ENCODE measurements around the gene GON7. TPM values are rescaled to one million over a fixed set of nuclear protein-coding genes. Genes with fewer than 3 reads are reported as not detected.

Gene GON7
- total RNA-seq, 1 donor from 2014 or later = 5.3 TPM

GRCh38 chr14:93214598-93214997 lies 7.7 kb upstream of the GON7 start:
- H3K4me1 Mint-ChIP-seq (ENCODE audit: low read depth) = no peaks in the 10 kb centered on the region

GRCh38 chr14:93212432-93212831 lies 5.6 kb upstream of the GON7 start:
- DNase-seq (ENCODE audit: low spot score) = no peak
- H3K9me3 Mint-ChIP-seq (ENCODE audit: low read depth) = no peaks in the 10 kb centered on the region
- no peak for TF ChIP-seq CTCF (IDR thresholded peaks at IDR 0.05)
- H3K27ac Mint-ChIP-seq (ENCODE audit: unreplicated experiment) = no peak overlapping the region
- H3K4me1 Mint-ChIP-seq (ENCODE audit: low read depth) = peaks cover 16% of the 10 kb centered on the region
- no peaks in the 10 kb centered on the region for H3K27me3 Mint-ChIP-seq (ENCODE audit: low read depth)
- no peak overlapping the region for H3K4me3 Mint-ChIP-seq (ENCODE audit: unreplicated experiment)
- H3K36me3 Mint-ChIP-seq (ENCODE audit: low read depth) = peaks cover 10% of the 10 kb centered on the region

More at GRCh38 chr14:93214598-93214997, 7.7 kb upstream of the GON7 start:
- H3K27me3 Mint-ChIP-seq (ENCODE audit: low read depth) = no peaks in the 10 kb centered on the region
- H3K36me3 Mint-ChIP-seq (ENCODE audit: low read depth) = peaks cover 16% of the 10 kb centered on the region
- no peaks in the 10 kb centered on the region for H3K9me3 Mint-ChIP-seq (ENCODE audit: low read depth)
- TF ChIP-seq CTCF (IDR thresholded peaks at IDR 0.05) = no peak
- DNase-seq (ENCODE audit: low spot score) = no peak
- no peak overlapping the region for H3K4me3 Mint-ChIP-seq (ENCODE audit: unreplicated experiment)
- H3K27ac Mint-ChIP-seq (ENCODE audit: unreplicated experiment) = no peak overlapping the region

DNA sequence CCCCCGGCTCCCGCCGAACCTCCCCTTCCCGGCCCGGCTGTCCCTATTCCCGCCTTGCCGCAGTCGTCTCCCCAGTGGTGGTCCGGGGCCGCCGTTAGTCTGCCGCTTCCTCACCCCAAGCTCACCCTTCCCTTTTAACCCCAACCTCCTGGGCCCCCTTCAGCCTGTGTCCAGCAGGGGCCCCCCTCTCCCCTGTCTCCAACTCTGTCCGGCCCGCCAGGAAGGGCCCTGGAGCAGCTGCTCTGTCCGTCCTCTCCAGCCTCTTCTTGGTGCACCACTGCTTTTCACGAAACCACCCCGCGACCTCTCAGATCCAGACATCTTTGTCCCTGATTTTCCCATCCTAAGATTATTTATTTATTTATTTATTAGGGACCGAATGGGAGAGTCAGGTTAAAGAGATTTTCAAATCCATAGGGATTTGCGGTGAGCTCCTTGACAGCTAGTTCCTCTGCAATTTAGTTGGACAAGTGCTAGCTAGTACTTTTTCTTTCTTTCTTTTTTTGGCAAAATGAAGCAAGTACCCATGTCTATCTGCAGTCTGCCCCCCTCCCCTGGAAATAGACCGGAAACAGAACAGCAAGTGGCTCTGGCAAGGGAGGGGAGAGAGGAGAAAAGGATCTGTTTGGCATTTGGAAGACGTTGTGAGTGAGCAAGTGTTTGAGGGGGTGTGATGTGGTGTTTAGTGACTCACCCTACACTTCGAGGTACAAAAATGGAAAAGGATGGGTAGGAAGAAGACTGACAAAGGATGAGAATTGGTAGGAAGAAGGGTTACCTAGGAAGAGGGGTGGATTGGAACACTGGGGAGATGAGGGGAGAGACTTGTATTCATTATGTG lies 823 bp upstream of the GON7 start:
- Mint-ChIP-seq H3K27me3 (ENCODE audit: low read depth) (no peaks in the 10 kb centered on the region), H3K27ac (ENCODE audit: unreplicated experiment) (peak overlapping the region; percentile 95), H3K36me3 (ENCODE audit: low read depth) (peaks cover 2% of the 10 kb centered on the region), H3K4me3 (ENCODE audit: unreplicated experiment) (peak overlapping the region; percentile 99), H3K9me3 (ENCODE audit: low read depth) (no peaks in the 10 kb centered on the region), H3K4me1 (ENCODE audit: low read depth) (peaks cover 35% of the 10 kb centered on the region)
- peak; percentile 80 for TF ChIP-seq CTCF (IDR thresholded peaks at IDR 0.05)
- no peak for DNase-seq (ENCODE audit: low spot score)

GRCh38 chr14:93201155-93201704 lies 5.6 kb downstream of the GON7 start:
- H3K27me3 Mint-ChIP-seq (ENCODE audit: low read depth) = no peaks in the 10 kb centered on the region
- H3K9me3 Mint-ChIP-seq (ENCODE audit: low read depth) = no peaks in the 10 kb centered on the region
- peaks cover 13% of the 10 kb centered on the region for H3K4me1 Mint-ChIP-seq (ENCODE audit: low read depth)
- DNase-seq (ENCODE audit: low spot score) = no peak
- H3K36me3 Mint-ChIP-seq (ENCODE audit: low read depth) = no peaks in the 10 kb centered on the region
- no peak overlapping the region for H3K27ac Mint-ChIP-seq (ENCODE audit: unreplicated experiment)
- no peak overlapping the region for H3K4me3 Mint-ChIP-seq (ENCODE audit: unreplicated experiment)
- TF ChIP-seq CTCF (IDR thresholded peaks at IDR 0.05) = no peak

DNA sequence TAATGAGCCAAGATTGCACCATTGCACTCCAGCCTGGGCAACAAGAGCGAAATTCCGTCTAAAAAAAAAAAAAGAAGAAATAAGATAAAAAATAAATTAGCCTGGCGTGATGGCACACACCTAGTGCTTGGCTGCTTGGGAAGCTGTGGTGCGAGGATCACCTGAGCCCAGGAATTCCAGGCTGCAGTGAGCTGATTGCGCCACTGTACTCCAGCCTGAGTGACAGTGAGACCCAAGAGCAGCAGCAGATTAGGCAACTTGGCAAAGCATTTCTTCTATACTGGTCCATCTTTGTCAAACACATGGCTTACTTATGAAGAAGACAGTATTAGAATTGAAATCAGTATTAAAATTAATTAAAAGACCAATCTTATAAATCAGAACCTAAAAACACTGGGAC lies 6.3 kb downstream of the GON7 start:
- no peak for TF ChIP-seq CTCF (IDR thresholded peaks at IDR 0.05)
- H3K27me3 Mint-ChIP-seq (ENCODE audit: low read depth) = no peaks in the 10 kb centered on the region
- no peaks in the 10 kb centered on the region for H3K9me3 Mint-ChIP-seq (ENCODE audit: low read depth)
- H3K4me1 Mint-ChIP-seq (ENCODE audit: low read depth) = peaks cover 6% of the 10 kb centered on the region
- H3K36me3 Mint-ChIP-seq (ENCODE audit: low read depth) = no peaks in the 10 kb centered on the region
- no peak overlapping the region for H3K4me3 Mint-ChIP-seq (ENCODE audit: unreplicated experiment)
- H3K27ac Mint-ChIP-seq (ENCODE audit: unreplicated experiment) = no peak overlapping the region
- DNase-seq (ENCODE audit: low spot score) = no peak

All from chondrocyte (in vitro differentiated cells).